Measurements from ENCODE around the gene RPS29. TPM values are rescaled to one million over a fixed set of nuclear protein-coding genes. Genes with fewer than 3 reads are reported as not detected.

Gene RPS29
- total and polyA plus RNA-seq, 2 donors from 2014 or later: 1,054 to 2,862 TPM

DNA sequence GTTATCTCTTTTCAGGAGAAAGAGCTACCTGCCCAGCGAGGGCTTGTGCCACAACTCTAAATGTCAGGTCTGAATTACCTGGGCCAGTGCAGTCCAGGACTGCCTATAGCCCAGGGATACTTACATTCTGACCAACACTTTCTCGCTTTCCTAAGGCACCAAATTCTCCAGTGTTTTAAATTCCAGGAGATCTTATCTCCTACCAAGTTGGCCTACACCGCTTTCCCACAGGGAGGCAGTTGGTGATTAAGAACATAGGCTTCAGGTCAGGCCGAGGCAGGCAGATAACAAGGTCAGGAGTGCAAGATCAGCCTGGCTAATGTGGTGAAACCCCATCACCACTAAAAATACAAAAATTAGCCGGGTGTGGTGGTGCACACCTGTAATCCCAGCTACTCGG, 41.1 kb downstream of the RPS29 start:
- no peak for FAIRE-seq

DNA sequence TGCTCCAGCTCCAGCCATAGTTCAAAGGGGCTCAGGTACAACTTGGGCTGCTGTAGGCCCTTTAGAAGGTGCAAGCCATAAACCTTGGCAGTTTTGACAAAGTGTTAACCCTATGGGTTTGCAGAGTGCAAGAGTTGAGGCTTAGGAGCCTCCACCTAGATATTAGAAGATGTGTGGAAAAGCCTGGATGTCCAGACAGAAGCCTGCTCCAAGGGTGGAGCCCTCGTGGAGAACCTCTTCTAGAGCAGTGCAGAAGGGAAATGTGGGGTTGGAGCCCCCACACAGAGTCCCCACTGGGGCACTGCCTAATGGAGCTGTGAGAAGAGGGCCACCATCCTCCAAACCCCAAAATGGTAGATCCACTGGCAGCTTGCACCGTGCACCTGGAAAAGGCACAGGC, 45.1 kb downstream of the RPS29 start:
- H3K4me1 ChIP-seq (ENCODE audit: control insufficient read depth in 2 of 3, insufficient read depth in 2 of 3, low read depth in 1 of 3, low read length in 3 of 3): no peaks in the 10 kb centered on the region
- no peak overlapping the region for H3K27ac ChIP-seq (ENCODE audit: low read depth in 2 of 2, low read length in 2 of 2)
- no peaks in the 10 kb centered on the region for H3K9me3 ChIP-seq (ENCODE audit: control insufficient read depth in 2 of 3, insufficient read depth in 1 of 3, low read length in 3 of 3)
- no peak overlapping the region for H3K9ac ChIP-seq (ENCODE audit: low read length in 3 of 3)
- H3K4me3 ChIP-seq (ENCODE audit: low read length in 3 of 3): no peak overlapping the region
- intact Hi-C loops (cut with DNase I): no loop called here
- TF ChIP-seq, protein P1, sequence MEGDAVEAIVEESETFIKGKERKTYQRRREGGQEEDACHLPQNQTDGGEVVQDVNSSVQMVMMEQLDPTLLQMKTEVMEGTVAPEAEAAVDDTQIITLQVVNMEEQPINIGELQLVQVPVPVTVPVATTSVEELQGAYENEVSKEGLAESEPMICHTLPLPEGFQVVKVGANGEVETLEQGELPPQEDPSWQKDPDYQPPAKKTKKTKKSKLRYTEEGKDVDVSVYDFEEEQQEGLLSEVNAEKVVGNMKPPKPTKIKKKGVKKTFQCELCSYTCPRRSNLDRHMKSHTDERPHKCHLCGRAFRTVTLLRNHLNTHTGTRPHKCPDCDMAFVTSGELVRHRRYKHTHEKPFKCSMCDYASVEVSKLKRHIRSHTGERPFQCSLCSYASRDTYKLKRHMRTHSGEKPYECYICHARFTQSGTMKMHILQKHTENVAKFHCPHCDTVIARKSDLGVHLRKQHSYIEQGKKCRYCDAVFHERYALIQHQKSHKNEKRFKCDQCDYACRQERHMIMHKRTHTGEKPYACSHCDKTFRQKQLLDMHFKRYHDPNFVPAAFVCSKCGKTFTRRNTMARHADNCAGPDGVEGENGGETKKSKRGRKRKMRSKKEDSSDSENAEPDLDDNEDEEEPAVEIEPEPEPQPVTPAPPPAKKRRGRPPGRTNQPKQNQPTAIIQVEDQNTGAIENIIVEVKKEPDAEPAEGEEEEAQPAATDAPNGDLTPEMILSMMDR (IDR thresholded peaks at IDR 0.05; ENCODE audit: borderline replicate concordance, extremely low read depth, insufficient read depth): no peak
- no peak for DNase-seq
- H3K36me3 ChIP-seq (ENCODE audit: control insufficient read depth in 2 of 3, insufficient read depth in 3 of 3, low read length in 3 of 3): no peaks in the 10 kb centered on the region
- no peak for FAIRE-seq
- H3K27me3 ChIP-seq (ENCODE audit: control insufficient read depth, insufficient read depth, low read length): no peaks in the 10 kb centered on the region

More for the DNA sequence above, 41.1 kb downstream of the RPS29 start:
- no peak for DNase-seq
- TF ChIP-seq, protein P1 (IDR thresholded peaks at IDR 0.05; ENCODE audit: borderline replicate concordance, extremely low read depth, insufficient read depth): no peak
- H3K27ac ChIP-seq (ENCODE audit: low read depth in 2 of 2, low read length in 2 of 2): no peak overlapping the region
- no peaks in the 10 kb centered on the region for H3K9me3 ChIP-seq (ENCODE audit: control insufficient read depth in 2 of 3, insufficient read depth in 1 of 3, low read length in 3 of 3)
- intact Hi-C loops (cut with DNase I): no loop called here
- no peak overlapping the region for H3K4me3 ChIP-seq (ENCODE audit: low read length in 3 of 3)
- no peaks in the 10 kb centered on the region for H3K36me3 ChIP-seq (ENCODE audit: control insufficient read depth in 2 of 3, insufficient read depth in 3 of 3, low read length in 3 of 3)
- no peaks in the 10 kb centered on the region for H3K27me3 ChIP-seq (ENCODE audit: control insufficient read depth, insufficient read depth, low read length)
- H3K4me1 ChIP-seq (ENCODE audit: control insufficient read depth in 2 of 3, insufficient read depth in 2 of 3, low read depth in 1 of 3, low read length in 3 of 3): peaks cover 0 to 11% (median 4%) of the 10 kb centered on the region in 3 donors
- no peak overlapping the region for H3K9ac ChIP-seq (ENCODE audit: low read length in 3 of 3)

DNA sequence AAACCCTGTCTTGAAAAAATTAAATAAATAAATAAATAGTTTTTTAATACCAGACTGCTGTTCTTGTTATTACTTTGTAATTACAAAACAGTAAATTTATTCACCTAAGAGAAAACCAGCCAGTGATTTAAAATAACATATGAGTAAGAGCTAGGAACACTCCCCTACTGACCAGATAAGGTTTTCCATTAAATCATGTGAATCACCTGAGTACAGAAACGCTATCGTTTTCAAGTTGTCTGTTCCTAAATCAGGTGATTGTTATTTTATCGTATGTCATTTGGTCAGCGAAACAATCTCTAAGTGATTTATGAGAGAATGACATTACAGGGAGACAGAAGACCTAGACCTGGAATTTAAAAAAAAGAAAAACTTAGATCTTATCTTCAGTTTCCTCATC, 47.3 kb downstream of the RPS29 start:
- TF ChIP-seq, protein P1 (IDR thresholded peaks at IDR 0.05; ENCODE audit: borderline replicate concordance, extremely low read depth, insufficient read depth): no peak
- H3K4me1 ChIP-seq (ENCODE audit: control insufficient read depth in 2 of 3, insufficient read depth in 2 of 3, low read depth in 1 of 3, low read length in 3 of 3): no peaks in the 10 kb centered on the region
- DNase-seq (no peak), FAIRE-seq (no peak)
- no peak overlapping the region for H3K9ac ChIP-seq (ENCODE audit: low read length in 3 of 3)
- intact Hi-C loops (cut with DNase I): no loop called here
- H3K4me3 ChIP-seq (ENCODE audit: low read length in 3 of 3): no peak overlapping the region
- H3K9me3 ChIP-seq (ENCODE audit: control insufficient read depth in 2 of 3, insufficient read depth in 1 of 3, low read length in 3 of 3): no peaks in the 10 kb centered on the region
- no peaks in the 10 kb centered on the region for H3K27me3 ChIP-seq (ENCODE audit: control insufficient read depth, insufficient read depth, low read length)
- H3K27ac ChIP-seq (ENCODE audit: low read depth in 2 of 2, low read length in 2 of 2): no peak overlapping the region
- no peaks in the 10 kb centered on the region for H3K36me3 ChIP-seq (ENCODE audit: control insufficient read depth in 2 of 3, insufficient read depth in 3 of 3, low read length in 3 of 3)

Other genes with a start within 250 kb of the RPS29 start
- 6.6 TPM for gene LRR1, start 12.6 kb upstream of the RPS29 start, total RNA-seq
- 7.7 TPM for gene LRR1, start 12.6 kb upstream of the RPS29 start, polyA plus RNA-seq (ENCODE audit: insufficient read depth, low read depth, low replicate concordance)
- gene RPL36AL, start 34.2 kb upstream of the RPS29 start, total RNA-seq: 157 TPM
- gene RPL36AL, start 34.2 kb upstream of the RPS29 start, polyA plus RNA-seq (ENCODE audit: insufficient read depth, low read depth, low replicate concordance): 455 TPM
- gene MGAT2, start 34.4 kb upstream of the RPS29 start, total RNA-seq: 31.8 TPM
- 11.9 TPM for gene MGAT2, start 34.4 kb upstream of the RPS29 start, polyA plus RNA-seq (ENCODE audit: insufficient read depth, low read depth, low replicate concordance)
- gene DNAAF2, start 48.9 kb upstream of the RPS29 start, total RNA-seq: 7.7 TPM
- 6.9 TPM for gene DNAAF2, start 48.9 kb upstream of the RPS29 start, polyA plus RNA-seq (ENCODE audit: insufficient read depth, low read depth, low replicate concordance)
- 2.6 TPM for gene POLE2, start 101.8 kb upstream of the RPS29 start, total RNA-seq
- gene POLE2, start 101.8 kb upstream of the RPS29 start, polyA plus RNA-seq (ENCODE audit: insufficient read depth, low read depth, low replicate concordance): 0.58 TPM
- 8.4 TPM for gene KLHDC1, start 106.7 kb upstream of the RPS29 start, total RNA-seq
- 2.3 TPM for gene KLHDC1, start 106.7 kb upstream of the RPS29 start, polyA plus RNA-seq (ENCODE audit: insufficient read depth, low read depth, low replicate concordance)
- 58.7 TPM for gene KLHDC2, start 181.8 kb upstream of the RPS29 start, total RNA-seq
- 83.4 TPM for gene KLHDC2, start 181.8 kb upstream of the RPS29 start, polyA plus RNA-seq (ENCODE audit: insufficient read depth, low read depth, low replicate concordance)